HepG2 (cell line): Measurements from ENCODE around the gene CLDN9. TPM values are rescaled to one million over a fixed set of nuclear protein-coding genes. Genes with fewer than 3 reads are reported as not detected.
A peak's percentile ranks its signal among the peaks of the same experiment; 100 is the strongest.

Source experiments
- FOXA1 ChIP-seq, 2 experiments: fragments of 450-650 bp in 1 of 2; sonication (generic) in 1 of 2; formaldehyde crosslinking in 1 of 2; IDR thresholded peaks; 2 replicates each; pipeline versions ENCODE4 v1.4.0 to v1.6.1; 2016 to 2020; ENCODE audit warnings: missing genetic modification reagents in 1 of 2
- HDAC1 ChIP-seq: sonication (generic); formaldehyde crosslinking; IDR thresholded peaks from 2 replicates; pipeline ENCODE4 v1.5.1; 2020; ENCODE audit warnings: mild to moderate bottlenecking, missing genetic modification reagents
- IKZF1 ChIP-seq: fragments of 450-650 bp; IDR thresholded peaks from 2 replicates; pipeline ENCODE4 v1.7.1; 2016
- MXI1 ChIP-seq: IDR thresholded peaks from 3 replicates; pipeline ENCODE4 v1.6.1; 2012; ENCODE audit warnings: low read depth, low read length, inconsistent platforms, borderline replicate concordance
- PPARG ChIP-seq: conservative IDR thresholded peaks from 2 replicates; pipeline ENCODE4 v1.6.1; 2016; ENCODE audit warnings: missing biosample characterization, missing genetic modification reagents
- SALL2 ChIP-seq: sonication (generic); formaldehyde crosslinking; IDR thresholded peaks from 2 replicates; pipeline ENCODE4 v1.8.1; 2023; ENCODE audit warnings: mild to moderate bottlenecking, missing genetic modification reagents, inconsistent platforms
- SIN3B ChIP-seq: fragments of 150-350 bp; IDR thresholded peaks from 2 replicates; pipeline ENCODE4 v1.6.1; 2014; ENCODE audit warnings: low read length
- TAF1 ChIP-seq: sonication (generic); formaldehyde crosslinking; IDR thresholded peaks from 2 replicates; pipeline ENCODE4 v1.4.0; 2020; ENCODE audit warnings: missing genetic modification reagents
- THAP11 ChIP-seq: IDR thresholded peaks from 2 replicates; pipeline ENCODE4 v1.6.1; 2016; ENCODE audit warnings: missing biosample characterization, missing genetic modification reagents
- YEATS2 ChIP-seq: sonication (generic); formaldehyde crosslinking; IDR thresholded peaks from 2 replicates; pipeline ENCODE4 v1.4.0; 2020; ENCODE audit warnings: missing genetic modification reagents, borderline replicate concordance
- ZFP90 ChIP-seq: sonication (generic); formaldehyde crosslinking; IDR thresholded peaks from 2 replicates; pipeline ENCODE4 v1.8.0; 2022; ENCODE audit warnings: missing genetic modification reagents, mild to moderate bottlenecking, inconsistent platforms, borderline replicate concordance
- ZNF282 ChIP-seq: fragments of 450-650 bp; IDR thresholded peaks from 2 replicates; pipeline ENCODE4 v1.6.1; 2018; ENCODE audit not compliant: partially characterized antibody
- ZNF773 ChIP-seq: sonication (generic); formaldehyde crosslinking; IDR thresholded peaks from 2 replicates; pipeline ENCODE4 v1.4.0; 2020; ENCODE audit warnings: missing genetic modification reagents, borderline replicate concordance
- polyA plus RNA-seq, 8 experiments: library from polyadenylated mRNA; depleted of rRNA in 3 of 8; stranded (reverse) in 7 of 8; unstranded in 1 of 8; fragments of >200 nt; fragmentation: Illumina TruSeq in 4 of 8; extraction: Trizol in 4 of 8; gene quantifications; 2 replicates each; pipeline versions ENCODE4 v1.2.1 to v1.2.3, GENCODE V29; 2011 to 2016; ENCODE audit warnings: low read depth in 4 of 8, missing spikeins in 1 of 8, mixed read lengths in 1 of 8; ENCODE audit not compliant: insufficient read depth in 1 of 8
- total RNA-seq, 5 experiments: library from RNA; depleted of rRNA; stranded (reverse); fragments of >200 nt; fragmentation: Illumina TruSeq; extraction: Trizol; gene quantifications; 2 replicates each; pipeline ENCODE4 v1.2.3, GENCODE V29; 2016; ENCODE audit warnings: low read depth in 1 of 5
- TF ChIP-seq, protein P1 (sequence below): sonication (generic); formaldehyde crosslinking; IDR thresholded peaks from 2 replicates; pipeline ENCODE4 v1.4.0; 2020; ENCODE audit warnings: missing genetic modification reagents
- TF ChIP-seq, protein P2 (sequence below): sonication (generic); formaldehyde crosslinking; IDR thresholded peaks from 2 replicates; pipeline ENCODE4 v1.8.1; 2023; ENCODE audit warnings: mild to moderate bottlenecking, moderate library complexity, missing genetic modification reagents
- TF ChIP-seq, protein P3 (sequence below): sonication (generic); formaldehyde crosslinking; IDR thresholded peaks from 2 replicates; pipeline ENCODE4 v1.4.0; 2020; ENCODE audit warnings: low read depth, mild to moderate bottlenecking, missing genetic modification reagents
- TF ChIP-seq, protein P4 (sequence below): sonication (generic); formaldehyde crosslinking; IDR thresholded peaks from 2 replicates; pipeline ENCODE4 v1.9.0; 2022; ENCODE audit warnings: missing genetic modification reagents, mild to moderate bottlenecking, borderline replicate concordance
- TF ChIP-seq, protein P5 (sequence below): IDR thresholded peaks from 2 replicates; pipeline ENCODE4 v1.6.1; 2018; ENCODE audit warnings: missing genetic modification reagents
- TF ChIP-seq, protein P6 (sequence below): sonication (generic); formaldehyde crosslinking; IDR thresholded peaks from 2 replicates; pipeline ENCODE4 v1.8.0; 2022; ENCODE audit warnings: mild to moderate bottlenecking, missing genetic modification reagents, borderline replicate concordance

Gene CLDN9
- total and polyA plus RNA-seq, 2 of the 13 experiments (the other 11 are each of a cell fraction or from before 2014, with no cell fraction given): 0.15 to 0.26 TPM

DNA sequence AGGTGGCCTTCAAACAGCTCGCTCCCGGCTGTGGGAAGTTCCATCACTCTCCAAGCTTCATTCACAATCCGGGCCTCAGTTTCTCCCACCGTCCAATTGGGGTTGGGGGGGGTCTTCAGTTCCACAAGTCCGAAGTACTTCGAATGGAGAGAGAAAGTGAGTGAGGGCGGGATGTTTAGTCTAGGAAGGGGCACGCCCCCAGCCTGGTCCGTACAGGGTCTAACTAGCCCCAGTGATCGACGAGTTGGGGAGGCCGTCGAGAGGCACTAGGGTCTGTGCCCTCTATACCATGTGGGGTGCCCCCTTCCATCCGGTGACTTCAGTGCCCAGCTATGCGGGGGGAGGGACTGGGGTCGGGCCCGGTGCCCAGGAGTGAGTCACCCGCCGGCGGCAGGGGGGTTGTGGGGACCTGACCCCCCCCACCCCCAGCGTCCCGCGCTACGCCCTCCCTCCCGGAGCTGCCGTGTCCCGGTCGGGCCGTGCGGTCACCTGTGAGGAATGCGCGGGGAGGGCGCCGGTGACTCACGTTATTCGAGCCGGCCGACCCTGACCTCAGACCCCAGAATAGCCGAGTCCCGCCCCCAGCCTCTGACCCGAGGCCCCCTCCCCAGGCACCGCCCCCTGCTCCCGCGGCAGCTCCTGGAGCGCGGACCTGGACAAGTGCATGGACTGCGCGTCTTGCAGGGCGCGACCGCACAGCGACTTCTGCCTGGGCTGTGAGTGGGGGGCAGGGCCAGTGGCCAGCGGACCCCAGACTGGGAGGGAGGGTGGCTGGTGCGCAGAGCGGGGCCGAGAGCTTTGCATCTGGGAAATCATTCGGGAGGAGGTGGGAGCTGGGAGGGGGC lies 8.1 kb downstream of the CLDN9 start (continued):
- TF ChIP-seq, protein P1, sequence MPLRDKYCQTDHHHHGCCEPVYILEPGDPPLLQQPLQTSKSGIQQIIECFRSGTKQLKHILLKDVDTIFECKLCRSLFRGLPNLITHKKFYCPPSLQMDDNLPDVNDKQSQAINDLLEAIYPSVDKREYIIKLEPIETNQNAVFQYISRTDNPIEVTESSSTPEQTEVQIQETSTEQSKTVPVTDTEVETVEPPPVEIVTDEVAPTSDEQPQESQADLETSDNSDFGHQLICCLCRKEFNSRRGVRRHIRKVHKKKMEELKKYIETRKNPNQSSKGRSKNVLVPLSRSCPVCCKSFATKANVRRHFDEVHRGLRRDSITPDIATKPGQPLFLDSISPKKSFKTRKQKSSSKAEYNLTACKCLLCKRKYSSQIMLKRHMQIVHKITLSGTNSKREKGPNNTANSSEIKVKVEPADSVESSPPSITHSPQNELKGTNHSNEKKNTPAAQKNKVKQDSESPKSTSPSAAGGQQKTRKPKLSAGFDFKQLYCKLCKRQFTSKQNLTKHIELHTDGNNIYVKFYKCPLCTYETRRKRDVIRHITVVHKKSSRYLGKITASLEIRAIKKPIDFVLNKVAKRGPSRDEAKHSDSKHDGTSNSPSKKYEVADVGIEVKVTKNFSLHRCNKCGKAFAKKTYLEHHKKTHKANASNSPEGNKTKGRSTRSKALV: no peak; the same call in 1 of the 2 replicates
- TF ChIP-seq, protein P2, sequence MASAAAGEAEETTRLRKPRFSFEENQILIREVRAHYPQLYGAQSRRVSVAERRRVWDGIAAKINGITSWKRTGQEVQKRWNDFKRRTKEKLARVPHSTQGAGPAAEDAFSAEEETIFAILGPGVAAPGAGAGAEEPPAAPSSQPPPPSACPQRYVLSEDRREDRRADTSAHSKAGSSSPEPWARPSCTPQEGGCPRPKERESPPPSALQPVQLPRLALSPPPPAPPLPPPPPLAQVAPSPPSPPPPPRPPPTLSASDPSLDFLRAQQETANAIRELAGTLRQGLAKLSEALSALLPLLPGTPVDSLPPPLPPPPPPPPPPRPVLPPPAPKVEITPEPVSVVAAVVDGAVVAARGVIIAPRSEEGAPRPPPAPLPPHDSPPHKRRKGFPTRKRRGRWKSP (CRISPR knock-in tag): 0 out of 2 replicates have a peak, but pooled peaks have one; percentile 8
- TF ChIP-seq, protein P3, sequence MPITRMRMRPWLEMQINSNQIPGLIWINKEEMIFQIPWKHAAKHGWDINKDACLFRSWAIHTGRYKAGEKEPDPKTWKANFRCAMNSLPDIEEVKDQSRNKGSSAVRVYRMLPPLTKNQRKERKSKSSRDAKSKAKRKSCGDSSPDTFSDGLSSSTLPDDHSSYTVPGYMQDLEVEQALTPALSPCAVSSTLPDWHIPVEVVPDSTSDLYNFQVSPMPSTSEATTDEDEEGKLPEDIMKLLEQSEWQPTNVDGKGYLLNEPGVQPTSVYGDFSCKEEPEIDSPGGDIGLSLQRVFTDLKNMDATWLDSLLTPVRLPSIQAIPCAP (CRISPR knock-in tag): no peak
- TF ChIP-seq, protein P4, sequence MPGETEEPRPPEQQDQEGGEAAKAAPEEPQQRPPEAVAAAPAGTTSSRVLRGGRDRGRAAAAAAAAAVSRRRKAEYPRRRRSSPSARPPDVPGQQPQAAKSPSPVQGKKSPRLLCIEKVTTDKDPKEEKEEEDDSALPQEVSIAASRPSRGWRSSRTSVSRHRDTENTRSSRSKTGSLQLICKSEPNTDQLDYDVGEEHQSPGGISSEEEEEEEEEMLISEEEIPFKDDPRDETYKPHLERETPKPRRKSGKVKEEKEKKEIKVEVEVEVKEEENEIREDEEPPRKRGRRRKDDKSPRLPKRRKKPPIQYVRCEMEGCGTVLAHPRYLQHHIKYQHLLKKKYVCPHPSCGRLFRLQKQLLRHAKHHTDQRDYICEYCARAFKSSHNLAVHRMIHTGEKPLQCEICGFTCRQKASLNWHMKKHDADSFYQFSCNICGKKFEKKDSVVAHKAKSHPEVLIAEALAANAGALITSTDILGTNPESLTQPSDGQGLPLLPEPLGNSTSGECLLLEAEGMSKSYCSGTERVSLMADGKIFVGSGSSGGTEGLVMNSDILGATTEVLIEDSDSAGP (CRISPR knock-in tag): no peak; the same call in 1 of the 2 replicates
- peak; percentile 51; the same call in 1 of the 2 replicates for TF ChIP-seq YEATS2 (CRISPR knock-in tag)
- TF ChIP-seq ZNF282: no peak
- TF ChIP-seq, protein P5, sequence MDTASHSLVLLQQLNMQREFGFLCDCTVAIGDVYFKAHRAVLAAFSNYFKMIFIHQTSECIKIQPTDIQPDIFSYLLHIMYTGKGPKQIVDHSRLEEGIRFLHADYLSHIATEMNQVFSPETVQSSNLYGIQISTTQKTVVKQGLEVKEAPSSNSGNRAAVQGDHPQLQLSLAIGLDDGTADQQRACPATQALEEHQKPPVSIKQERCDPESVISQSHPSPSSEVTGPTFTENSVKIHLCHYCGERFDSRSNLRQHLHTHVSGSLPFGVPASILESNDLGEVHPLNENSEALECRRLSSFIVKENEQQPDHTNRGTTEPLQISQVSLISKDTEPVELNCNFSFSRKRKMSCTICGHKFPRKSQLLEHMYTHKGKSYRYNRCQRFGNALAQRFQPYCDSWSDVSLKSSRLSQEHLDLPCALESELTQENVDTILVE (CRISPR knock-in tag): peak; percentile 98
- TF ChIP-seq SALL2 (CRISPR knock-in tag): peak; percentile 56; the same call in 1 of the 2 replicates
- TF ChIP-seq SIN3B: no peak; the same call in 1 of the 2 replicates
- peak; percentile 84 for TF ChIP-seq THAP11 (CRISPR knock-in tag)
- no peak; the same call in 2 of the 3 replicates for TF ChIP-seq MXI1
- TF ChIP-seq HDAC1 (CRISPR knock-in tag): peak; percentile 79
- no peak for TF ChIP-seq IKZF1
- no peak for TF ChIP-seq FOXA1 (IDR thresholded peaks at IDR 0.05)
- no peak for TF ChIP-seq FOXA1 (CRISPR knock-in tag; IDR thresholded peaks at IDR 0.05)
- TF ChIP-seq ZFP90 (CRISPR knock-in tag): peak; percentile 46; the same call in 1 of the 2 replicates
- peak; percentile 85; the same call in 1 of the 2 replicates for TF ChIP-seq ZNF773 (CRISPR knock-in tag)
- TF ChIP-seq TAF1 (CRISPR knock-in tag): peak; percentile 19; the same call in 1 of the 2 replicates
- no peak for TF ChIP-seq PPARG
- TF ChIP-seq, protein P6, sequence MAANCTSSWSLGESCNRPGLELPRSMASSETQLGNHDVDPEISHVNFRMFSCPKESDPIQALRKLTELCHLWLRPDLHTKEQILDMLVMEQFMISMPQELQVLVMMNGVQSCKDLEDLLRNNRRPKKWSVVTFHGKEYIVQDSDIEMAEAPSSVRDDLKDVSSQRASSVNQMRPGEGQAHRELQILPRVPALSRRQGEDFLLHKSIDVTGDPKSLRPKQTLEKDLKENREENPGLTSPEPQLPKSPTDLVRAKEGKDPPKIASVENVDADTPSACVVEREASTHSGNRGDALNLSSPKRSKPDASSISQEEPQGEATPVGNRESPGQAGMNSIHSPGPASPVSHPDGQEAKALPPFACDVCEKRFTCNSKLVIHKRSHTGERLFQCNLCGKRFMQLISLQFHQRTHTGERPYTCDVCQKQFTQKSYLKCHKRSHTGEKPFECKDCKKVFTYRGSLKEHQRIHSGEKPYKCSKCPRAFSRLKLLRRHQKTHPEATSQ (CRISPR knock-in tag): peak; percentile 75
